Occipital lobe (tissue), 2 donors: ENCODE data around the gene SCTR. TPM values are rescaled to one million over a fixed set of nuclear protein-coding genes. Genes with fewer than 3 reads are reported as not detected.

Source experiments
- DNase-seq: peaks from one replicate; lab custom pipeline; 2025; lab: John Stamatoyannopoulos, UW
- total RNA-seq: library from RNA; depleted of rRNA; stranded (reverse); fragments of >200 nt; gene quantifications from one replicate; pipeline ENCODE4 v1.2.3, GENCODE V29; 2014

SCTR gene
- total RNA-seq, 1 donor from 2014 or later, result 0.62 TPM

DNA sequence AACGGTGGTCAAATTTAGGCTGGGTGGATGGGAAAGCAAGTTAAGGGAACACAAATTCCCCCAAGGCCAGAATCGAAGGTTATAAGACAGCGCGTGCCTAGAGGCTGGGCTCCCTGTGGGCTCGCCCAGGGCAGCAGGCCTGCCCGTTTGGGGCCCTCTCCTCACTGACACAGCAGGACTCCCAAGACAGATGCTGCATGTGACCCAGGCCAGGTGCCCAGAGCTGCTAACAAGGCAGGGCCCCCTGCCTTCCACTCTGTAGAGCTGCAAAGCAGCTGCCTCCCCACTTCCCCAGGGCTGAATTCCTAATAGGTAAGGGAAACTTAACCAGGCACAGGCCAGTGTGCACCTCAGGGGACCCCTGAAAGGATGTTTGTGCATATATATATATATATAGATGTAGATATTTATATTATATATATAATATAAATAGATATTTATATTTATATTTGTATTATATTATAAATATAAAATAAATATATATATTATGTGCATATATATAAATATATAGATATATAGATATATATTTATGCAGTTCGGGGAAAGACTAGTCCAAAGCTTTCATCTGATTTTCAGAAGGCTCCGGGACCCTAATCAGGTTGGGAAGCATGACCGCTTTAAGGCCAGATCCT is 48.9 kb downstream of the SCTR start:
- no peak for DNase-seq

DNA sequence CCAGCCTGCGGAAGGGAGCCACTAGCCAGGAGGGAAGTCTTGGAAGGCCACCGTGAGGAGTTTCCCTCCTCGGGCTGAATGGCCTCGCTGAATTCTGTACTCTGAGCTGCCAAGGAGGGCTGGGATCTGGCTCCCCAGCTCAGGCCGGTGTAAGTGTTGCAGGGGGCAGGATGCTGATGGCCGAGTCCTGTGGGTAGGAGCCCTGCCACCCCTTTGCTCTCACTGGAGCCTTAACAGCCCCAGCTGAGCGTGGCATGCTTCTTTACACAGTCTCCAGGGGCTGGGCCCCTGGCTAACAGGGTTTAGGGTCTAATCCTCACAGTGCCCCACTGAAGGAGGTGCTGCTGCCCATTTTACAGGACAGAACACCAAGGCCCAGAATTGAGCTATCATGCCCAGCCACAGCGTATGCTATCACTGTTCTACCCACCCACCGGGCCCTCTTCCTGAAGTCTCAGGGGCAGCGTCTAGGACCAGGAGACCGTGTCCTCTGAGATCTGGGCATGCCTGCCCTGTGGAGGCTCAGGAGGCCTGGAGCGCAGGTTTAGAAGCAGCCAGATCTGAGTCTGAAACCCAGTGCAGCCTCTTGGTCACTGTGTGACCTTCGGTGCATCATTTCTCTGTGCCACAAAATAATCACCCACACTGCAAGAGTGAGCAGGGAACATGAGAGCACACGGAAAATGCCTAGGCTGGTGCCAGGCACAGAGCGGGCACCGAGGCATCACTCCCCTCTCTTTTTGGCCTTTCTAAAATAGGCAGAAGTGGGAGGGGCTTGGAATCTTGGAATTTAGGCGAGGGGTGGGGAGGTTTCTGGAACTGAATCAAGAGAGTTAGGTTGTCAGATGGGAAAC is 49.7 kb downstream of the SCTR start:
- no peak for DNase-seq

DNA sequence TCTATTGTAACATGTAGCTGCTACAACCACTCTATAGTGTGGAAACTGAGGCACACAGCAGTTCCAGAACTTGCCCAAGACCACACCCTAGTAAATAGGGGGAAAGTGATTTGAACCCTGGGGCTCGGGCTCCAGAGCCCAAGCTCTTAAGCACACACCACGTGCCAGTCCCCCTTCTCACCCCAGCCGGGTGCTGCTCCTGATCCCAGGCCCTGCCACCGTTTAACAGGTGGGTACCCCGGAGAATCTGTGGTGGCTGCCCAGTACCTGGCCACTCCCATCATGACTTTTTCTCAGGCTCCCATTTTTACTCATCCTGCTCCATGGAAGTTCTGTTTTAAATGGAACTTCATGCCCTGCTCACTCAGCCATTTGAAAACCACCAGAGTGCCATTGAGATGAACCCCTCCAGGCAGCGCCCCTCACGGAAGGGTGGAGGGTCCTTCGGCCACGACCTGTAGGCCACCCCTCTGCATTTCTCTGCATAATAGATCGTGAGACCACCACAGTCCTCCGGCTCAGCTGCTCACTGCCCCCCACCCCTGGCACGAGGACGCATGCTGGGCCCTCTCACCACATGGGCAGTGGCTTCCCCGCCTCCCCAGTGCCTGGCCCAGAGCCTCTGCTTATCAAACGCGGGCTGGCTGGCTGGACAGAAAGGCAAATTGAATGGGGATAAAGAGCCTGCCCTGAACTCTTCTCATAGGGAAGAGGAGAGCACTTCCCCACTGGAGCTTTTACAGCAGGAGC is 50.5 kb downstream of the SCTR start:
- DNase-seq, result no peak

DNA sequence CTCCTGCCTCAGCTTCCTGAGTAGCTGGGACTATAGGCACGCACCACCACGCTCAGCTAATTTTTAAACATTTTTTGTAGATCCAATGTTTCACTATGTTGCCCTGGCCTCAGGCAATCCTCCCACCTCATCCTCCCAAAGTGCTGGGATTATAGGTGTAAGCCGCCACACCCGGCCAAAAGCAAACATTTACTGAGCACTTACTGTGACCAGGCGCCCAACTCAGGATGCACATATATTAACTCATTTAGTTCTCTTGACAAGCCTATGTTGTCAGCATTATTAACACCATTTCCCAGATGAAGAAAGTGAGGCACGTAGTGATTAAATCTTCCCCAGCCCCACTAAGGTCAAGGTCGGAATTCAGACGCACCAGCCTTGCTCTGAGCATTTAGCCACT is 51.5 kb downstream of the SCTR start:
- DNase-seq, result no peak

DNA sequence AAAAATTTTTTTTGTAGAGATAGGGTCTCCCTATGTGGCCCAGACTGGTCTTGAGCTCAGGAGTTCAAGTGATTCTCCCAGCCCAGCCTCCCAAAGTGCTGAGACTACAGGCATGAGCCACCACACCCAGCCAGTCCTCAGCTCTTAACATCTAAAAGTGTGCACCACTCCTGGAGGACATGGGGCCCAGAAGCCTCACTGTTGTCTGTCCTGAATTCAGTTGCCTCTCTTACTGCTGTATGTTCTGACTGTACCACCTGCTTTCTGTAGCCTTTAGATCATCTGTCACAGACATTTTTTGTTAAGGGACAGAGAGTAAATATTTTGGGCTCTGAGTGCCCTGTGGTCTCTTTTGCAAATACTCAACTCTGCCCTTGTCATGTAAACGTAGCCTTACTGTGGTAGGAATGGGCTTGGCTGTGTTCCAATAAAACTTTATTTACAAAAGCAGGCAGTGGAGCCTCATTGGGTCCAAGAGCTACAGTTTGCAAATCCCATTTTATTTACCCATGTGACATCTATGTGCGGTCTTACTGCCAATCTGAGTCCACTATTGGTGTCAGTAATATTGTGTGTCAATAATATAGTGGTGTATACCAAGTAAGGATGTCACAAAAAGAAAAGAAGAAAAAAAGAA is 54.5 kb downstream of the SCTR start:
- no peak for DNase-seq

DNA sequence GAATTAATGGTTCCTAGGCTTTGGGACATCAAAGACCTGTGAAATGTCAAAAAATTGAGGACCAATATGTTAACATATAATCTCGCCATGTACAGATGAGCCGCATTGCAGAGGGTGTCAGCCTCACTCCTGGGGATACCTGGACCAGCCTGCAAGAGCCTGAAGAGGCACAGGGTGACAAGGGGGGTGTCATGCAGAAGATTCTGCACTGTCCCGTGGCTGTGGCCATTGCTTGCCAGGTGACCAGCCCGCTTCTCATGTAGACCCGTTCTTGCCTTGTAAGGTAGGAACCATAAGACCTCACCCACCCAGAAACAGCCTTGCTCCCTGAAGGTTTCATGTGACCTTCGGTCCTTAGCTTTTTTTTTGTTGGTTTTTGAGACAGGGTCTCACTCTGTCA is 55.2 kb downstream of the SCTR start:
- DNase-seq, result no peak

DNA sequence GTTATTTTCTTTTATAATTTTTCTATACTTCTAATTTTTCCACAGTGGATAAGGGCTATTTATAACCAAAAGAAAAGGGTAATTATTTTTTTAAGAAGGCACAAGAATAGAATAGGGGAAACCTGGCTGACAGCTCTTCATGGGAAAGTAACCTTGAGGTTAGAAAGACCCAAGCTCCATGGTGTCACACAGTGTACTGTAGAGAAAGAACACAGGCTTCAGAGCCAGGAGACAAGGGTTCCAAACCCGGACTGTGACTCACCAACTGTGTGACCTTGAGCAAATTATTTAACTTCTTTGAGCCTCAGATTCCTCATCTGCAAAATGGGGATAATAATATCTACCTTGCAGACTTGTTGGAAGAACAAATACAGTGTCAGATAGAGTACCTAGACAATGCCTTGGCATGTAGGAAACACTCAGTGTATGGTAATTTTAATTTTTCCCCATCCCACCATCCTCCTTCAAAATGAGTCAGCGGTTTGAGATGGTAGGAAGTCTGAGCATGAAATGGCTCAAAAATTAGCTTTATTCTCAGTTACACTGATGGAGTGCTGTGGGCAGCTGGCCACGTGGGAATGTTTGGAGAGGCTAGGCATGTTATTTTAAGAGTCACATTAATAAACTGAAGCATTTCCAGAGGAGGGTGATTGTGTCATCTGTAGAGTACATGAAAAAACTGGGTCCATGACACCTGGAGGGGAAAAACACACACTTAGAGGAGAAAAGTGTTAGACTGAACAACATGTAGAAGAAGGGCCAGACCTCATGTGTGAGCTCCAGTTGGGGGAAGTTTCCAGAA is 55.9 kb downstream of the SCTR start:
- no peak for DNase-seq

DNA sequence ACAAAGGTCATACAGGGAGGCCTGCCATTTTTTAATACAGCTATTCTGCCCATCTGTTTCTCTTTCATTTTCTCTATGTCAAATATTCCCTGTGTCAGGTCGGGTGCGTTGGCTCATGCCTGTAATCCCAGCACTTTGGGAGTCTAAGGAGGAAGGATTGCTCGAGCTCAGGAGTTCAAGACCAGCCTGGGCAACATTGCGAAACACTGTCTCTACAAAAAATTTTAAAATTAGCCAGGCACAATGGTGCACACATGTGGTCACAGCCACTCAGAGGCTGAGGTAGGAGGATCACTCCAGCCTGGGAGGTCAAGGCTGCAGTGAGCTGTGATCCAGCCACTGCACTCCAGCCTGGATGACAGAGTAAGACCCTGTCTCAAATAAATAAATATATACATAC is 57.9 kb downstream of the SCTR start:
- no peak for DNase-seq

DNA sequence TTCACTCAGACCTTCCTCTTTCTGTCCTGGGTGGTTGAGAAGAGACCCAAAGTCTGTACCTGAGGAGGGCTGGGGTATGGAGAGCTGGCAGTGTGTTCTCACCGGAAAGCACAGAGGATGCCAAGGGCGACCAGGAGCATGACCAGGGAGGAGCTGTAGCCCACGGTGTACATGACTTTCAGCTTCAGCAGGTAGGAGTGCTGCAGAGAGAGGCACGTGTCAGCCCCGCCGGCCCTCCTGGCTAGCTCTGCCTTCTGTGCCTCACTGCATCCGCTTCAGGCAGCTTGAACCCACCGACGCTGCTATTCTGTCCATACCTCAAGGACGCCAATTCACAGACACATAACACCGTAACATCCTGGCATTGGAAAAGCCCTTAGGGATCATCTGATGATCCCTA is 58.6 kb downstream of the SCTR start:
- no peak for DNase-seq

DNA sequence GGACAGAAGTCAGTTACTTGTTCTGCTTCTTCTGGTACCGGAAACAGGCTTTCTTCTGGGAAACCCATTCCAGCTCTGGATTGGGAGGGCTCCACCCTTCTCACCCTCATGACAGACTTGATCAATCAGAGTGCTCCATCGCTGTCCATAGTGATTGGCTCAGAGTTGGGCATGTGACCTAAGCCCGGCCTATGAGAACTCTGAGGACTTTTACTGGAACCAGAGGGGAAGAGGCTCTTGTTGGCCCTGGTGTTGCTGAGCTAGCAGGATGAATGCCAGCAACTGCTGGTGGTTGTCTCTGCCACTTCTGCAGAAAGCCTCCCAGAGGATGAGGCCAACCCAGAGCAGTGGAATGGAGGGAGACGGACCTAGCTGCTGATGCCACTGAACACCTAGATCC is 59.3 kb downstream of the SCTR start:
- DNase-seq, result no peak

DNA sequence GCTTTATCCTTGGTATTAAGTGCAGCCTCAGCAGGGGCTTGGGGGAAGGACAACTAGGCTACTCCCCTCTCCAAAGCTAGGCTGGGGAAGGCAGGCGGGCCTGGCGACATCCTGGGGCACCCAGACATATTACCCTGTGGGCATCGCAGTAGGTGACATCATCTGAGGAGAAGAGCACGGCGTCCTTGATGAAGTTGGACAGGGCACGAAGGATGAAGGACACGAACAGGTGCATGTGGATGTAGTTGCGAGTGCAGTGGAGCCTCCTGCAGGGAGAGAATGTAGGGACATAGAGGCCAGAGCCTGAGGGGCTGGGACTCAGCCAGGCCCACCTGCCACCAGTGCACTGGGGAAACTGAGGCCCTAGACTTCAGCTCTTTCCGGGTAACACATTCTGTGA is 60.3 kb downstream of the SCTR start:
- DNase-seq, result no peak

DNA sequence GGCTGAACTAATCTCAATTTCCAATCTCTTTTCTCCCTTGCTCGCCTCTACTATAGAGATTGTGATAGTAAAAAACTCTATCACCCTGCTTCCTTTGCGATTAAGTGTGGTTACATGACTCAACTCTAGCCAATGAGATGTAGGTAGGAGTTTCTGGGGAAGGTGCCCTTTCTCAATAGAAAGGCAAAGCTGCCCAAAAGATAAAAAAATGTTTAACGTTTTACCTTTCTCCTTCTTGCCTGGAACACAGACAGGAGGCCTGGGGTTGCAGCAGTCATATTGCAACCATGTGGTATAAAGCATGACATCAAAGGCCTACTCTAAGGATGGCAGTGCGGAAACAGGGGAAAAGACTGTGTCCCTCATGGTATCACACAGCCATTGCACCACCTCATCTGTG is 61.1 kb downstream of the SCTR start:
- no peak for DNase-seq

DNA sequence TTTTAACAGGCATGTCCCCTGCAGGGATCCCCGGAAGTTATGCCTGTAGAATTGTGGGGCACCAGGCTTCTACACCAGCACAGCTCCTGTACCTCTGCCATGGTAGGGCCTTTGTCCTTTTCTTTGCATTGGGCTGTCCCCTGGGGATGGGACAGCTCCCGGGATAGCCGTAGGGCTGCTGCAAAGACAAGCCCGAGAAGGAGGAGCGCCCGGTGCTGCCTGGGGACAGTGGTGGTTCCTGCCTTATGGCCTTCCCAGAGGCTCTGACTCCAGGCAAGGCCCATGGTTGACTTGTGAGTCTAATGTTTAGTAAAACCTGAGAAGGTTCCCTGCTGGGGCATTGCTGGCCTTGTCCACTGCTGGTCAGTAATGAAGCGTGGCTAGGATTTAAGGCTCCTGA is 61.7 kb downstream of the SCTR start:
- no peak for DNase-seq

DNA sequence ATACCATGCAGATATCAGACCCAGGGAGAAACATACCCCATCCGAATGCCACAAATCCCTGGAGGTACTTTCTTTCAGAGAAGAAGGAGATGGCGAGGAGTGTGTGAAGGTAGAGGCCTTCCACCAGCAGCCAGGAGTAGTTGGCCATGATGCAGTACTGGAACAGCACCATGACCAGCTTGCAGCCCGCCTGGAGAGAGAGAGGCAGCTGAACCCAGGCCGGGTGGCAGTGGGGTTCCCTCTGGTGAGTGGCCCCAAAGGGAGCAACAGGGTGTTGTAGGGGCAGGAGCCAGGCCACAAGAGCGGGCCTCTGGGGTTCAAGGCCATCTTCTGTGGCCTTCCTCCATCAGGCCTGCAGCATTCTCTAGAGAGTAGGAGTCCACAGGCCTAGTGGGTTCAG is 62.5 kb downstream of the SCTR start:
- no peak for DNase-seq

DNA sequence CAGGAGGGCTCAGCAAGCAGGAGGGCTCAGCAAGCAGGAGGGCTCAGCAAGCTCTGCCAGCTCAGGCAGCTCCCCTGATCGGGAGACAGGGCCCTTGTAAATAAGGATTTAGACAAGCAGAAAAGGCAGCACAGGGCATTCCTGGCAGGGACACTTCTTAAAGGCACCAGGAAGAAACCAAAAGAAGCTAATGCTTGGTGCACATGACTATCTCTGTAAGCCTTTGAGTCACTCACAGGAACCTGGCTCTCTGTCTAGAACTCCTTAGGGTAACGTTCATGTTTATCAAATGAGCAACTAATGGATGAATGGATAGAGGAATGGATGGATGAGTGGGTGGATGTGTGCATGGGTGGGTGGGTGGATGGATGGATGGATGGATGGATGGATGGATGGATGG is 64.2 kb downstream of the SCTR start:
- DNase-seq, result no peak

DNA sequence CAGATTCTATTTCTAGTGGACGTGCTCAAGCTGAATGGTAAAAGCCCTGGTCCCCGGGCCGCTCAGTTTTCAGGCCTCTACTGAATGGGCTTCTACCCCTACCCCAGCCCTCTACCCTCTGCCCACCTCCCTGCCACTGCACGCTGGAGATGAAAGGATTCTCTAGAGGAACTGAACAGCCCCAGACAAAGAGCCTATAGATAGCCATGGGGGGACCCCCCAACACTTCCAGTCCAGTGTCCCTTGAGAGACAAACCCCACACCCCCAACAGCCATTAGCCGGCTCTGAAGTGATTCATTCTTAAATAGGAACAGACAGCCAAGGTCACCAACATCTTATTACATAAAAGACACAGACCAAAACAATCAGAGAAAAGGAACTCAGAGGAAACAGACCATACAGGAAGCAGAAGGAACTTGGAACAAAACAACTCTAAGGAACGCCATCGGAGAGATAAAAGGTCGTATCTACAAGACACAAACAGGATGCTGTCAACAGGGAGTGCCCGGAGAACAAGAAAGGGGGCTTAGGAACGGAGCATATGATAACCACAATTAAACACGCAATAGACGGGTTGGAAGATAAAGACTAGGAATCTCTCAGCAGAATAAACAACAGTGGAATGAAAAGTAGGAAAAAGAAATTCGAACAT is 69.1 kb downstream of the SCTR start:
- no peak for DNase-seq

DNA sequence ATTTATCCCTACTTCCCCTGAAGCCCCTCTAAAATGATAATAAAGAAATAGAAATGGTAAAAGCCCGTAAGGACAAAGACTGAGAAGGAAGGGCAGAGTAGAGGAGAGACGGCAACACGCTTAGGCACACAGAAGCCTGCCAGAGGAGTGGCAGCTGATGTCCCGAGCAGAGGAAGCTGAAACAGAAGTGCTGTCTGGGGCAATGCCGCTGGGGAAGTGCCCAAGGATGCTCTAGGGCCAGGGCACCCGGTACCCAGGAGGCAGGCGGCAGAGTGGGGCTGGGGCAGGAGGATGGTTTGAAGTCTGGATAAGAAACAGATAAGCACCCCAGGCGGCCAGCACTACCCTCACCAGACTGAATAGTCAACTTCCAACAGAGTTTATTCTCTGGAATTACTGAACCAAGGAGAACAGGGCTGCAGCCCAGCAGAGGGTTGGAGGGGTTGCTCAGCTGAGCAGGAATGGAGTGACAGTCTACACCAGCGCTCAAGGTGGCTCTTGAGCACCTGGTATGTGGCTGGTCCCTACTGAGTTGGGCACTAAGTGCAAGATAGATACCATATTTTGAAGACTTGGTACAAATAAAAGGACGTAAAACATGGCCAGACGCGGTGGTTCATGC is 70.2 kb downstream of the SCTR start:
- DNase-seq, result no peak

DNA sequence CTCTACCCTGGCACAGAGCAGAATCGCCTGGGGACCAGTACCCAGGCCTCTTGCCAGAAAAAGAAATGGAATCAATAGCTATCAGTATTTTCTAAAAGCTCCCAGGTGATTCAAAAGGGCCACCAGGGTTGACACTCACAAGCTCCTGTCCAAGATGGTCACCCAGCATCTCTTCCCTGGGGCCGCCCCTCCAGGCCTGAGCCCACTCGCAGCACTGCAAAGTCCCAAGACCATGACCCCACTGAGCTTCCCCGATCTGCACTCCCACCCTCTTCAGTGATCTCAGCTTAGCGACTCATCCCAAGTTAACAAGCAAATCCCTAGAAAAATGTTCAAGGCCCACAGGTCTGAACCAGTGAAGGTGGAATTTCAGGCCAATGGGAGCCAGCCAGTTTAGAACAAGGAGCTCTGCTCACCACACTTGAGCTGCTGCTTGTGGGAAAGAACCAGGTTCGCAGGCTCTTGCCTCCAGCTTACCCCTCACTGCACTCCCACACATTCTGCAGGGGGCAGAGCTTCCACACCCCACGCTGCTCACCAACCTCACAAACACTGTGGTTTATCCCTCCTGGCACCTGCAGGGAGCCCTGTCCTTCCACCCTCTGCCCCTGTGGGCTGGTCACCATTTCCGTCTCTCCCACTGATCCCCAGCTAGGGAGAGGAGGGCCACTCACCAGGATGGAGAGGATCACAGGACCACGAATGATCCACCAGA is 72.8 kb downstream of the SCTR start:
- DNase-seq, result no peak

DNA sequence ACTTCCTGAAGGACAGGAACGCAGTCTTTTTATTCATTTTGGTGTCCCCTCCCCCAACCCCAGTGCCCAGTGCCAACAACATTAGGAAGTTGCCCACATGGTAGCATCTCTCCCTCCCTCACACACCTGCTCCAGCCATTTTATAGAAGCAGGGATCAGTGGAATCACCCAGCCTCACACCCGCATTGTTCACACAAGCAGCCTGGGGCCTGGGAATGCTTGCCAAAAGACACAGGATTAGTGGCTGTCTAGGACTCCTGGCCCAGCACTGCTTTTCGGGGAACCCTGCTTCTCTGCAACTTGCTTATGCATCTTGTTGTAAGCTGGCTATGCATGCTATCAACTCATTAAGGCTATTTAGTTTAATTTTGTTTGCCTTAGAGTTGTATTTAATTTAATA is 74.8 kb downstream of the SCTR start:
- no peak for DNase-seq
